RKO (cell line): ENCODE data around the gene FGR.
A peak's percentile ranks its signal among the peaks of the same experiment; 100 is the strongest.

Experiments used
- DNase-seq: peaks from one replicate; pipeline ENCODE4 v3.0.0-alpha.2; 2016; ENCODE audit warnings: low spot score

FGR gene

GRCh38 chr1:27615346-27616192 is 19.4 kb downstream of the FGR start:
- no peak for DNase-seq

- DNase-seq = no peak
Observed at GRCh38 chr1:27614625-27615344, 20.2 kb downstream of the FGR start.

GRCh38 chr1:27614043-27614624 is 20.9 kb downstream of the FGR start:
- no peak for DNase-seq

GRCh38 chr1:27612718-27613117 is 22.3 kb downstream of the FGR start:
- DNase-seq = no peak

GRCh38 chr1:27611450-27611849 is 23.5 kb downstream of the FGR start:
- no peak for DNase-seq

- no peak for DNase-seq
Observed at GRCh38 chr1:27609618-27610240, 25.3 kb downstream of the FGR start.

GRCh38 chr1:27609210-27609555 is 25.8 kb downstream of the FGR start:
- DNase-seq = peak; percentile 19

GRCh38 chr1:27607239-27607804 is 27.7 kb downstream of the FGR start:
- no peak for DNase-seq

GRCh38 chr1:27606708-27607238 is 28.2 kb downstream of the FGR start:
- DNase-seq = peak; percentile 47

GRCh38 chr1:27605796-27606707 is 28.9 kb downstream of the FGR start:
- peak; percentile 66 for DNase-seq

- no peak for DNase-seq
Observed at GRCh38 chr1:27605300-27605766, 29.7 kb downstream of the FGR start.

GRCh38 chr1:27604579-27605299 is 30.2 kb downstream of the FGR start:
- no peak for DNase-seq

GRCh38 chr1:27603681-27604578 is 31.1 kb downstream of the FGR start, which contains the start of gene AHDC1:
Gene AHDC1 (minus strand): TSS chr1:27604144. CDS start chr1:27552115, 52,029 bp downstream.
- DNase-seq = peak; percentile 84

- DNase-seq = peak; percentile 27
Observed at GRCh38 chr1:27603309-27603680, 31.7 kb downstream of the FGR start.

GRCh38 chr1:27602462-27603308 is 32.3 kb downstream of the FGR start:
- DNase-seq = no peak

- DNase-seq = no peak
Observed at GRCh38 chr1:27601771-27602461, 33.1 kb downstream of the FGR start.

GRCh38 chr1:27601321-27601770 is 33.6 kb downstream of the FGR start:
- DNase-seq = no peak
